NCI-H2196 treated with DMSO at 0.1 percent for 48 hours (cell line): ENCODE data around the gene ZZZ3.
"Not testable (repeated sequence)": the region's sequence is repeated elsewhere in the genome, so short reads cannot be mapped to it uniquely, and the experiment has no call there.

ENCODE experiments used
- DNase-seq: peaks from one replicate; lab custom pipeline; 2025; ENCODE audit not compliant: unreplicated experiment; lab: John Stamatoyannopoulos, UW

The ZZZ3 gene

GRCh38 chr1:77682460-77683159 is at the start of gene ZZZ3:
TSS of gene ZZZ3 (minus strand) at chr1:77682658. CDS start at chr1:77633354, 49,304 bp downstream.
- DNase-seq = peak; percentile 76

GRCh38 chr1:77732090-77732489 is 49.6 kb upstream of the ZZZ3 start:
- DNase-seq = no peak

GRCh38 chr1:77725706-77726105 is 43.2 kb upstream of the ZZZ3 start:
- DNase-seq = no peak

DNA sequence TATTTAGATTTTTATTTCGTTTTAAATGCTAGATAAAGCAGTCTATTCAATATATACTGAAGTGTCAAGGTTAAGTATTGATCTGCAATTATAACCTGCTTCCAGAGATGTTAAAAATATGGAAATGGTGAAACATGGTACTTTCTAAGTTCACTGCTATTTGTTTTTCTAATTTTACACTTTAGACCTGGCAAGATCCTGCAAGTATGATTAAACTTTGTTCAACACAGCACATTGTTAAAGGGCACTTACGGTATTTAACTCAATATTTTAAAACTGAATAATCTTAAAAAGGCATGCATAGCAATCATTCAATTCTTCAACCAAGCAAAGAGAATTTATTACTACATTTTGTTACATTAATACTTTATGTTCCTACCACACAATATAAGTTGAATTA is 35.7 kb upstream of the ZZZ3 start:
- DNase-seq = no peak

DNA sequence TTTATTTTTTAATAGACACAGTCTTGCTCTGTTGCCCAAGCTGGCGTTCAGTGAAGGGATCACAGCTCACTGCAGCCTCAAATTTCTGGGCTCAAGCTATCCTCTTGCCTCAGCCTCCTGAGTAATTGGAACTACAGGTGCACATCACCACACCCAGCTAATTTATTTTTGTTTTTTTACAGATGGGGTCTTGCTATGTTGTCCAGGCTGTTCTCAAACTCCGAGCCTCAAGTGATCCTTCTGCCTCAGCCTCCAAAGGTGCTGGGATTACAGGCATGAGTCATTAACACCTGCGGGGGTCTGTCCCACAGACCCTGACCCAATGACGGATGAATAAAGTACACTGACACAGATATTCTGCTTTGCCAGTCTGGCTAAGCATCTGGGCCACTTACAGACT is 33.6 kb upstream of the ZZZ3 start:
- DNase-seq = no peak

DNA sequence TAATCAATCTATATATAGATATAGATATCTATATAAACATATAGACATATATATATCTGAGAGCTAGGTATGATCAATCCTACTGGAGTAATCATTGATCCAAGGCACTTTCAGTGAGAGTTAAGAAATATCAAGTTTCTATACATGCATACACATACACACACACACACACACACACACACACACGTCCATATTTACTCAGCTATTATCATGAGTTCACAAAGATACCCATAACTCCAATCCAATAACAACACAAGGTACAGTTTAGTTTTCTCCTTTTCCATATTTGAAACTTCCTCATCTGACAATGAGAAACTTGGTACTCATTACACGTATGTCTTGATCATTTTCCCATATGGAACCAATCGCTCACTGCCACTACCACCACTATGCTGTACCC is 27.3 kb upstream of the ZZZ3 start:
- no peak for DNase-seq

GRCh38 chr1:77706321-77706720 is 23.9 kb upstream of the ZZZ3 start:
- no peak for DNase-seq

DNA sequence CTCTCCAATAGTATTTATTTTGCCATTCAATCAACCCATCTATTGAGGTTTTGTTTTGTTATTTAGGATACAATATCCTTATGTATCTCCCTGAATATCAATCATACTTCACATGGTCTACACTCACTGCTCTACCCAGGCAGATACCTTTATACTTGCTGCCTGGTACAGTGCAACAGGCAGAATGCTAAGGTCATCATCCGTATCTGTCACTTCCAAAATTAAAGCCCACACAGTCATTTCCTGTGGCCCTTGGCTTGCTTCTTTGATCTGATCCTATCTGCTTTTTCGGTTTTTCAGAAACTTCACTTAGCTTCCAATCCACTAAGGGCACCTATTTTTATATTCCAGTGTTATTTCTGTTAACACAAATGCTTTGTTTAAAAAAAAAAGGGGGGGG is 22.3 kb upstream of the ZZZ3 start:
- no peak for DNase-seq

- DNase-seq = not testable (repeated sequence)
These were observed 17.2 kb upstream of the ZZZ3 start for GRCh38 chr1:77699673-77700072.

DNA sequence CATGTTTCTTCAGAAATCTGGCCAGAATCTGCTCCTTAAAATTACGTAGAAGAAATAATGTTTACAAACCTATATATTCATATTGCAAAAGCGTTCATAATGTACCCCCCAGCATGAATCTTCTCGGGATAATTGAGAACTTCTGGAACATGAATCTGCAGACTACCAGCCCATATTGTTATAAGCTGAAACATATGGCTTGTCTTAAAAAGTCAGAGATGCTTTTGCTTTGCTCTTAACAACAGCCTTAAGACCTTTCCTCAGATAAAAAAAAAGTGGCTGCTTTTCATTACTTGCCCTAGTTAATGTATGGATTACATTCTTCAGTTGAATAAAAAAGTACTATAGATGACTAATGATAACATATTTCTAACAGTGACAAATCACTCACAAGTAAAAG is 15.0 kb upstream of the ZZZ3 start:
- DNase-seq = no peak

DNA sequence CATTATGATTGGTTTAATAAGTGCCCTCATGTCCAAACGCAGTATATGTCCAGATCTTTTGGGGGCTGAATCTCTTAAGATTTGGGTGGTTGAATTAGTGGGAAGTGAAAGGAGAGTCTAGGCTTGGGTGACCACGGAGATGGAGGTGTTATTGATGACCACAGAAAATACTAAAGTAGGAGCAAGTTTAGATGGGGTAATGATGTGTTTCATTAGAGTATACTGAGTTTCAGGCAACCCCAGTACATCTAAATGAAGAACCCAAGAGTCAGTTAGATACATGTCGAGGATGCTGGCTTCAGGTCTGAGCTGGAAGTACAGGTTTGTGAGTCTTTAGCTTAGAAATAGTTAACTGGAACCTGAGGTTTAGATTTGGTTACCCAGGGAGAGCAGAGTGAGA is 6.5 kb upstream of the ZZZ3 start:
- DNase-seq = no peak

- DNase-seq = no peak
These were observed 5.1 kb upstream of the ZZZ3 start for GRCh38 chr1:77687519-77687906.

GRCh38 chr1:77686796-77687518 is 4.5 kb upstream of the ZZZ3 start:
- DNase-seq = no peak

DNA sequence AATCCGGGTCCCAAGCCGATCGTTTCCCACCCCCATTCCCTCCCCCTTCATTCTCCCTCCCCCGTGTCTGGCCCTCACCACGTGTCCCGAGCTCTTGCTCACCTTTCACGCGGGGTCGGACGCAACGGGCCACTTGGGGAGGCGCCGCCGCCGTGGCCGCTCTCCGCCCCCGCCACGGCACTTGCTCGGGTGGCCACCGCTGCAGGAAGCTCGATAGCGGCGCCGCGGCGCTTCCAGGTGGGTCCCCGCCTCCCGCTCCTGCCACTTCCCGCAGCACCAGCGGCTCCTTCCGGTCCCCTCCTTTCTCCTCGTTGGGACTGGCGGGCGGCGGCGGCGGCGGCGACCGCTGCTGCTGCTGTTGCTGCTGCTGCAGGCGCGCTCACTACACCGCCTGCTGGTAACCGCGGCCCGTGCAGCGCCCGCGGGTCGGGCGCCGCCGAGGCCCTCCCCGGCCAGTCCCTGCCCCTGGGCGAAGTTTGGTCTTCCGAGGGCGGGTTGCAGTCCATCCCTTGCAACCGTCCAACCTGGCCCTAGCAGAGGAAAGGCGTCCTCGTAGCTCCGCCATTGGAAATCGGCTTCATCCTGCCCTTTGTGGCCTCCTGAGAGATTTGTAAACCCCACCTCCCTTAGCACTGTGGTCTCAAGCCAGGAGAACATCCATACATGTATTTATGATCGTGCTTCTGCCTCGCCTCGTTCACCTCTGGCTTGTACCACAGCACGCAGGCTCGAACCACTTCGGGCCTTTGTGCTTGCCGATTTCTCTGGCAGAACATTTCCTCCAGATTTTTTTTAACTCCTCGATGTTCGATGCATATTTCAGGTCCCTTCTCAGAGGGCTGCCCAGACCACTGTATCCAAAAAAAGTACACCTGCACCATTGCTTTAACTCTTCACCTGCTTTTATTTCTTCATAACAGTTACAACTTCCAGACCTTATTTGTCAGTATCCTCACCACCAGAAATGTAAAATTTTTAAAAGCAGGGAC is 996 bp upstream of the ZZZ3 start:
- DNase-seq = peak; percentile 89

DNA sequence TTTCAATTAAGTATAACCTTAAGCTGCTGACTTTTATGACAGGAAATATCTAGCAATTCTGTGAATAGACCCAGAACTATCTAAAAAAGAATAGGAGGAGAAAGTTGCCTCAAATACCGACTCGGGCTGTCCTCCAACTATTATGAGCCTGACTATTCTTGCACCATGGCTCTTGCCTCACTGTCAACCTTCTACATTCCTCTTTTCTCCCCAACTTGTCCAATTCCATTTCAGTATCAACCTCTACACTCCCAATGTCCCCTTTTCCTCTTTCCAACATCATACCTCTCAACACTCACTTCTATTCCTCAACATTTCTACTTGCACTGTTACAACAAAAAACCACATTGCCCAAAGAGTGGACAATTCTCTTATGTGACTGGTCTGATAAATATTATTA is 2.3 kb downstream of the ZZZ3 start:
- no peak for DNase-seq

DNA sequence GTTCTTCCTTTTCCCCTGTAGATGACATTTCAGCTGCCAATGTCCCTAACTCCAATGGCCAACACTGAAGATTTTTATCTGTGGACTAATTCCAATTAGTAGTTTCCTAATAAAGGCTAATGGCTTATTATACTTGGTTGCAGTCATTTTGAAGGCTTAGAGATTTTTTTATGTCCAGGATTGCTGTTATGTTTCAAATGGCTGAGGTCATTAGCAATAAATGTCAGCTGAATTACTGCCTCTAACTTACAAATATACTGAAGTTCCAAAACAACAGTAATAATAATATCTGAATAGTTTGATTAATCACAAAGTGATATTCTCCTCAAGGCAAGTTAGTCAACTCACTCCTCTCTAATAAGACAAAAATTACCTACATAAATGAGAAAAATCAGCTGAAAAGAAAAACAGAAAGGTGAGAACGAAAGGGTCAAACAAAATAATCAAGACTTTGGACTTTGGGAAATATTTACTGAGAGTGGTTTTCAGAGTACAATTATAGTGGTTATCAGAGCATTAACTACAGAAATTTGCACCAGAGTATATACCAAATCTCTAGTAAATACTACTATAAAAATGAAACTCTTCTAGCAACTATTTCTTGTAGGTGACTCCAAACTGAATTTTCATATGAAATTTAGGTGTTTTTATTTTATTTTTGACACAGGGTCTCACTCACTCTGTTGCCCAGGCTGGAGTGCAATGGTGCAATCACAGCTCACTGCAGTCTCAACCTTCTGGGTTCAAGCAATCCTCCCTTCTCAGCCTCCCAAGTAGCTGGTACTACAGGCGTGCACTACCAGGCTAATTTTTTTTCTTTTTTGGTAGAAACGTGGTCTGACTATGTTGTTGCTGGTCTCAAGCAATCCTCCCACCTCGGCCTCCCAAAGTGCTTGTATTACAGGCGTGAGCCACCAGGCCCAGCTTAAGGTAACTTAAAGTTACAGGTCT is 3.5 kb downstream of the ZZZ3 start:
- no peak for DNase-seq

- DNase-seq = not testable (repeated sequence)
These were observed 7.7 kb downstream of the ZZZ3 start for GRCh38 chr1:77674807-77675206.

DNA sequence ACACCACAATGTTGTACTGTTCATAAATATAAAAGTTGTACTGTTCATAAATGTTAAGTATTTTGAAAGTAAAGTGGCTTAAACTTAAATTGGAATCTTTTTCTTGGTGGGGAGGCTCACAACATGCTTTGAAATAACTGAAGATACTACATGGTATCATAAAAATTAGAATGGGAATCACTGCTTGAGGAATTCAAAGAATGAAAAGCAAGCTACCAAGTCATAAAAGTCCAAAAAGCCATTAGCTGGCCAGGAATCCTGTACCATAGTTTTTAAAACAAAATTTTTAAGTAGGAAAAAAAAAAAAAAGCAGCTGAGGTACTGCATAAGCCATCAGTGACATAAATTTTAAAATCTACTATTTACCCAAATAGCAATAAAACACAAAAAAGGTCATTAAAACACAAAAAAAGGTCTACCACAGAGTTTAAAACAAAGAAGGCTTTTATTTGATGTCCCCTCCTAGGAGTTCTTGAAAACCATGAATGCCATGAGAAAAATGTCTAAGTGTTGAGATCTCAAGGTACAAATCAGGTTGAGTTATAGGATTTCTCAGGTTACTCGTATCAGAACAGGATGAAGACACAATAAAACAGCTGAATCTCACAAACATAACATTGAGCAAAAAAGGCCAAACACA is 8.6 kb downstream of the ZZZ3 start:
- DNase-seq = no peak

GRCh38 chr1:77673030-77673429 is 9.4 kb downstream of the ZZZ3 start:
- DNase-seq = no peak

DNA sequence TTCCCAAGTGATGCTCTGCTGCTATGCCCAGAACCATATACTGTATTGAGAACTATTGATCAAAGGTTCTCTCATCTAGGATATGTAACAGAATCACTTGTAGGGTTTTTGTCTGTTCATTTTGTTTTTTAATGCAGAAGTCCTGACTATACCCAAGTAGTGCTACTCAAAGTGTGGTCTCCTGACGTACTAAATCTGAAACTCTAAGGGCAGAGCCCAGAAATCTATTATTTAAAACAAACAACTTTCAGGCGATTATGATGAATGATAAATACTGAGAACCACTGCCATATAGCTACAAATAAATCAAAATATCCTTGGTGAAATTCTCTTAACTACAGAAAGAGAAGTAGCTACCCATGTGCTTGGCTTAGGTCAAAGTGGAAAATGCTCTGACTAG is 10.1 kb downstream of the ZZZ3 start:
- DNase-seq = no peak
